Renal pelvis (tissue), 4 donors: ENCODE measurements around the gene ADAD1. TPM values are rescaled to one million over a fixed set of nuclear protein-coding genes. Genes with fewer than 3 reads are reported as not detected.

Experiments used
- DNase-seq: peaks from one replicate; pipeline ENCODE4 v3.0.0-alpha.2; 2013
- polyA plus RNA-seq, 3 donors: library from polyadenylated mRNA; unstranded; fragments of 120-200 nt; gene quantifications; one replicate each; pipeline ENCODE4 v1.2.1, GENCODE V29; 2013; ENCODE audit not compliant: insufficient read length in 3 of 3

The ADAD1 gene
- polyA plus RNA-seq, 3 donors: not detected

DNA sequence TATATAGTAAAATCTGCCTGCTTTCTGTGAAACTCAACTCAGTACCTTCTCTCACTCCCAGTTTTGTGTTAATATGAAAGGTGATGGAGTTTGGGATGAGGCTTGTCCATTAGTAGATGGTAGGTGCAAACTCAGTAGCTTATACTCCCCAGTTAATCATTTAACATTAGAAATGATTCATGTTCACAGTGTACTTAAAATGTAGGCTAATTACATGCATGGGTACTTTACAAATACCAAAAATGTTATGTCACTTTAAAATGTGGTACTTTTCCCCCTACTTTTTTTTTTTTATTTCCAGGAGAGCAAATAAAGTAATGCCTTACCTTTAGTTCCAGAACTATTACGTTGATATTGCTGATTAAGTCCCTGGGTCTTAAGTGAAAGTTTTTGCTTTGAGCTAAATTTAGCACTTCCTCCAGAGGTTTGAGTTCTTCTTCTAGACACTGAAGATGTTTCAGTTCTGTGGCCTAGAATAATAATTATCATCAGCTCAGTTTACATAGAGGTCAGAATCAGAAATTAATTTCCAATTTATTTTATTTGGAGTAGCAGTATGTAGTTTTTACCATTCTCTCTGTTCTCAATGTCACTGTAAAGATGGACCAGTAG lies 74.7 kb downstream of the ADAD1 start:
- DNase-seq: peak; percentile 3

DNA sequence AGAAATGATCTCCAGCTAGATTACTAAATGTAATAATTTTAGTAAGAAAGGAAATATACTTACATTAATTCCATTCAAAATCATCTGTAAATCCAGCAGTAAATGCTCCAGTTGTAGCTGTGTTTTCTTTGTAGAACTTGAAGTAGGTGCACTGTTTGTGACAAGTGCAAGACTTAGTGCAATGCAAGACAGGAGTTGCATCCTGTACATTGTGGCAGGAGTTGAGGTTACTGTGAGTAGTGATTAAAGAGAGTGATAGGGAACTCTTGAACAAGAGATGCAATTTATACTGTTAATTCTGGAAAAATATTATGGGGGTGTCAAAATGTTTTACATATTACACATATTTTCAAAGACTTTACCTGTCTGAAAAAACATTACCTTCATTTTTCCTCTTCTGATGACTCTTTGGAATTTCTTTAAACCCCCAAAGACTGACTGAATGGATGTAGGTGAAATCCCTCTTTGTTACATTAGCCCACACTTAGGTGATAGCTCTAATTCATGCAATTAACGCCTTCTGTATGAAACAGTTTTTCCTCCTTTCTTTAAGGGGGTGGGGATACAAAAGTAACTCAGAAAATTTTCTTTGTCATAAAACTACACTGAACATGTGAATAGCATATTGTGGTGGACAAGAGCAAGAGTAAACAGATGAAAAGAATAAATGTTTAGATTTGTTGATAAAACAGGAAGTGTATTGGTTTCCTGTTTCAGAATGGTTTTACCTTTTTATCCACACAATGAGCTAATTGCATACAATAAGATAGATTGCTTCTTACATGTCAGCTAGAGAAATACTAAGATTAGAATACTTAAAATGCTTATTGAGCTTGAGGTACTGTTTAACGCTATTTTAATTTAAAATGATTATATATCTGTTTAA lies 77.7 kb downstream of the ADAD1 start, which contains the start of gene IL2:
Gene IL2, minus strand, starts transcription at position 495 of the 886 bp plus-strand sequence. Its CDS starts 285 bp downstream, at position 210.
- DNase-seq: no peak

DNA sequence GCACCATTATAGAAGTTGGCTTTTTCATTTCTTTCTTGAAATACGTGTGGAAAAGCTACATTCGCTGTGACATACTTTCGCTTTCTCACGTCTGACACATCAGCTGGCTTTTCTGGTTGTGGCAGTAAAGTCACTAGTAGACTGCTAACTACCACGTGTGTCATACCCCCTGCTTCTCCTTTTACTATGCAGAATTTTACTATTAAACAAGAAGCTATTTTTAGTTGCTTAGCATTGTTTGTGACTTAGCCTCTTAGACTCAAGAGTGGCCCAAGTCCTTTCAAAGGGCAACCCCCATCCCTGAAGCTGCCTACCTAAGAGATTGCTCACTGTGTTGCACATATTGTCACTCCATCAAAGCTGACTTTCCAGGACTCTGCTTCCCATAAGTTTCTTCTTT lies 79.8 kb downstream of the ADAD1 start:
- DNase-seq: no peak

DNA sequence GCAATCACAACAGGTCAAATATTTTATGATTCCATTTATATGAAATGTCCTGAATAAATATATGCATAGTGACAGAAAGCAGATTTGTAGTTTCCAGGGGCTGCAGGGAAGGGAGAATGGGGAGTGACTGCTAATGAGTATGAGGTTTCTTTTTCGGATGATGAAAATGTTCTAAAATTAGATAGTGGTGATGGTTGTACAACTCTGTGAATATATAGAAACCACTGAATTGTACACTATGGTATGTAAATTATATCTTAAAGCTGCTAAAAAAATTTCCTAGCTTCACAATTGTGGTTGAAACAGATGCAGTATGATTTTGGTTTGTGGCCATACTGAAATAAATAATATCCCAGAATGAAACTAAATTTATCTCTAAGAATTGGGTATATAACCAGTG lies 90.6 kb downstream of the ADAD1 start:
- DNase-seq: no peak

DNA sequence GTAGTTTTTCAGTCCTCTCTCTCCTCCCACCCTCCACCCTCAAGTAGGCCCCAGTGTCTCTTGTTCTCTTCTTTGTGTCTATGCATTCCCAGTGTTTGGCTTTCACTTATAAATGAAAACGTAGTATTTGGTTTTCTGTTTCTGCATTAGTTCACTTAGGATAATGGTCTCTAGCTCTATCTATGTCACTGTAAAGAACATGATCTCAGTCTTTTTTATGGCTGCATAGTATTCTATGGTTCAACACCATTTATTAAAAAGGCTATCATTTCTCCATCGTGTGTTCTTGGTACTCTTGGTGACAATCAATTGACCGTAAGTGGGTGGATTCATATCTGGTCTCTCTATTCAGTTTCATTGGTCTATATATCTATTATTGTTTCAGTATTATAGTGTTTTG lies 96.4 kb downstream of the ADAD1 start:
- no peak for DNase-seq

DNA sequence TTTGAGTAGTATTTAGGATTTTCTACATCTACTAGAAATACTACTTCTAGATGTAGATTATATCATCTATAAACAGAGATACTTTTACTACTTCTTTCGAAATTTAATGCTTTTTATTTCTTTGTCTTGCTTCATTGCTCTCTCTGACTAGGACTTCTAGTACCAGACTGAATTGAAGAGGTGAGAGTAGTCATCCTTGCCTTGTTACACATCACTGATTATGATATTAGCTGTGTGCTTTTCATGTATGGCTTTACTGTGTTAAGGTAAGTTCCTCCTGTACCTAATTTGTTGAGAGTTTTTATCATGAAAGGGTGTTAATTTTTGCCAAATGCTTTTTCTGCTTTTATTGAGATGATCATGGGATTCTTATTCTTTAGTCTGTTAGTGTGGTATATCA lies 97.3 kb downstream of the ADAD1 start:
- no peak for DNase-seq

DNA sequence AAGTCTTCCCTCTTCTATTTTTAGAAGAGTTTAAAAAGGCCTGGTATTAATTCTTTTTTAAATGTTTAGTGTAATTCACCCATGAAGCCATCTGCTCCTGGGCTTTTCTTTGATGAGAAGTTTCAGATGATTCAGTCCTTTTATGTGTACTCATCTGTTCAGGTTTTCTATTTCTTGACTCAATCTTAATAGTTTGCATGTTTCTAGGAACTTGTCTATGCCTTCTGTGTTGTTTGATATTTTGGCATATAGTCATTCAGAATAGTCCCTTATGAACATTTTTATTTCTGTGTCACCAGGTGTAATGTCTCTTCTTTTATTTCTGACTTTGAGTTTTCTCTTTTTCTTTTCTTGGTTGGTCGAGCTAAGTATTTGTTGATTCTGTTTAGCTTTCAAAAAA lies 97.9 kb downstream of the ADAD1 start:
- no peak for DNase-seq

Other genes with a start within 250 kb of the ADAD1 start
- 10 to 100 TPM; 77.8 to 94.6 (median 84.9) TPM for gene BLTP1, start 226.7 kb upstream of the ADAD1 start, polyA plus RNA-seq
- not detected for gene IL2, start 77.7 kb downstream of the ADAD1 start, polyA plus RNA-seq
- not detected for gene IL21, start 242.1 kb downstream of the ADAD1 start, polyA plus RNA-seq